CD4-positive, CD25-positive, alpha-beta regulatory T cell (primary cell): ENCODE measurements around the gene DUSP22. TPM values are rescaled to one million over a fixed set of nuclear protein-coding genes. Genes with fewer than 3 reads are reported as not detected.
A peak's percentile ranks its signal among the peaks of the same experiment; 100 is the strongest.
"Not testable (repeated sequence)": the region's sequence is repeated elsewhere in the genome, so short reads cannot be mapped to it uniquely, and the experiment has no call there.

Source experiments
- ATAC-seq, 2 donors: fragments of 150-1000 bp; cut with Tn5 transposase; one replicate each; pipeline ENCODE4 v1.10.0; 2021; ENCODE audit warnings: low read depth in 2 of 2, moderate number of reproducible peaks in 2 of 2, moderate library complexity in 1 of 2
- DNase-seq, 3 donors: peaks; one replicate each; pipeline versions ENCODE4 v3.0.0 to v3.0.0-alpha.2; 2012 to 2022; ENCODE audit warnings: mixed read lengths in 1 of 3
- H3K27ac ChIP-seq: one replicate; pipeline ENCODE4 v1.7.0; 2013; ENCODE audit warnings: mild to moderate bottlenecking, low read length; ENCODE audit not compliant: insufficient read depth, poor library complexity, severe bottlenecking
- H3K27me3 ChIP-seq: one replicate; pipeline ENCODE4 v1.7.0; 2013; ENCODE audit warnings: low read length; ENCODE audit not compliant: control insufficient read depth, insufficient read depth
- H3K36me3 ChIP-seq: one replicate; pipeline ENCODE4 v1.7.0; 2013; ENCODE audit warnings: mild to moderate bottlenecking, low read length, moderate library complexity; ENCODE audit not compliant: control insufficient read depth, insufficient read depth
- H3K4me1 ChIP-seq: 2 replicates; pipeline ENCODE4 v1.7.0; 2013; ENCODE audit warnings: mild to moderate bottlenecking, low read length; ENCODE audit not compliant: insufficient read depth, control insufficient read depth, poor library complexity, severe bottlenecking
- H3K4me3 ChIP-seq: one replicate; pipeline ENCODE4 v1.7.0; 2013; ENCODE audit warnings: low read depth, mild to moderate bottlenecking, low read length, moderate library complexity
- H3K9me3 ChIP-seq, 2 experiments: 1 replicate in 1 of 2; 2 replicates in 1 of 2; pipeline ENCODE4 v1.7.0; 2013; ENCODE audit warnings: low read length in 2 of 2, mild to moderate bottlenecking in 1 of 2, moderate library complexity in 1 of 2; ENCODE audit not compliant: control insufficient read depth in 2 of 2
- H3K27ac Mint-ChIP-seq, 3 donors: one replicate each; pipeline ENCODE4 v1.8.0; 2020 to 2022; ENCODE audit warnings: mild to moderate bottlenecking in 3 of 3, mixed read lengths in 3 of 3, moderate library complexity in 2 of 3
- H3K27me3 Mint-ChIP-seq: one replicate; pipeline ENCODE4 v1.8.0; 2022; ENCODE audit warnings: mild to moderate bottlenecking, mixed read lengths
- H3K36me3 Mint-ChIP-seq: one replicate; pipeline ENCODE4 v1.8.0; 2020; ENCODE audit warnings: mixed read lengths
- H3K4me1 Mint-ChIP-seq, 4 donors: one replicate each; pipeline ENCODE4 v1.8.0; 2020 to 2022; ENCODE audit warnings: mixed read lengths in 4 of 4, mild to moderate bottlenecking in 1 of 4
- H3K4me3 Mint-ChIP-seq, 4 donors: one replicate each; pipeline ENCODE4 v1.8.0; 2020 to 2022; ENCODE audit warnings: mild to moderate bottlenecking in 4 of 4, mixed read lengths in 4 of 4, moderate library complexity in 3 of 4
- H3K9me3 Mint-ChIP-seq, 7 donors: one replicate each; pipeline ENCODE4 v1.8.0; 2020 to 2022; ENCODE audit warnings: mixed read lengths in 7 of 7, mild to moderate bottlenecking in 3 of 7, moderate library complexity in 2 of 7
- polyA plus RNA-seq, 4 donors: library from polyadenylated mRNA; unstranded; fragments of 300-500 nt; fragmentation: Illumina TruSeq; gene quantifications; one replicate each; pipeline ENCODE4 v1.2.3, GENCODE V29; 2021
- total RNA-seq: library from RNA; stranded (reverse); gene quantifications from one replicate; pipeline ENCODE4 v1.2.3, GENCODE V29; 2022

DUSP22 gene
- total and polyA plus RNA-seq, 5 donors from 2014 or later: 45.5 to 48.5 (median 46.6) TPM

- Histone ChIP-seq H3K27me3 (no peaks in the 10 kb centered on the region), H3K4me3 (no peak overlapping the region), H3K4me1 (peaks cover 16% of the 10 kb centered on the region), H3K27ac (no peak overlapping the region), H3K9me3 (no peaks in the 10 kb centered on the region), H3K36me3 (no peaks in the 10 kb centered on the region)
- no peak overlapping the region for H3K27ac Mint-ChIP-seq
- peaks cover 9% of the 10 kb centered on the region for H3K27me3 Mint-ChIP-seq
- no peak overlapping the region for H3K4me3 Mint-ChIP-seq
- DNase-seq (no peak), ATAC-seq (no peak)
- H3K9me3 Mint-ChIP-seq: no peaks in the 10 kb centered on the region
- H3K4me1 Mint-ChIP-seq: peaks cover 17 to 29% (median 21%) of the 10 kb centered on the region in 4 donors
- H3K36me3 Mint-ChIP-seq: peaks cover 18% of the 10 kb centered on the region
These were observed 11.4 kb upstream of the DUSP22 start for GRCh38 chr6:280775-281468.

- no peak overlapping the region for H3K27ac Mint-ChIP-seq
- Histone ChIP-seq H3K4me3 (no peak overlapping the region), H3K27ac (no peak overlapping the region), H3K36me3 (no peaks in the 10 kb centered on the region), H3K9me3 (no peaks in the 10 kb centered on the region), H3K27me3 (no peaks in the 10 kb centered on the region), H3K4me1 (peaks cover 22% of the 10 kb centered on the region)
- H3K4me1 Mint-ChIP-seq: peaks cover 21 to 32% (median 22%) of the 10 kb centered on the region in 4 donors
- H3K9me3 Mint-ChIP-seq: no peaks in the 10 kb centered on the region
- DNase-seq (no peak), ATAC-seq (no peak)
- H3K4me3 Mint-ChIP-seq: no peak overlapping the region
- peaks cover 18% of the 10 kb centered on the region for H3K36me3 Mint-ChIP-seq
- H3K27me3 Mint-ChIP-seq: peaks cover 9% of the 10 kb centered on the region
These were observed 10.7 kb upstream of the DUSP22 start for GRCh38 chr6:281469-282103.

GRCh38 chr6:282177-282866 lies 10.0 kb upstream of the DUSP22 start:
- no peak overlapping the region for H3K27ac Mint-ChIP-seq
- H3K4me1 Mint-ChIP-seq: peaks cover 19 to 40% (median 29%) of the 10 kb centered on the region in 4 donors
- DNase-seq (no peak), ATAC-seq (no peak)
- peaks cover 18% of the 10 kb centered on the region for H3K36me3 Mint-ChIP-seq
- no peaks in the 10 kb centered on the region for H3K9me3 Mint-ChIP-seq
- Histone ChIP-seq H3K27ac (no peak overlapping the region), H3K4me1 (peaks cover 30% of the 10 kb centered on the region), H3K27me3 (no peaks in the 10 kb centered on the region), H3K4me3 (no peak overlapping the region), H3K9me3 (no peaks in the 10 kb centered on the region), H3K36me3 (no peaks in the 10 kb centered on the region)
- H3K27me3 Mint-ChIP-seq: peaks cover 6% of the 10 kb centered on the region
- no peak overlapping the region for H3K4me3 Mint-ChIP-seq

GRCh38 chr6:282867-283416 lies 9.3 kb upstream of the DUSP22 start:
- Histone ChIP-seq H3K4me3 (no peak overlapping the region), H3K36me3 (no peaks in the 10 kb centered on the region), H3K27me3 (no peaks in the 10 kb centered on the region), H3K9me3 (no peaks in the 10 kb centered on the region), H3K4me1 (peaks cover 31% of the 10 kb centered on the region), H3K27ac (no peak overlapping the region)
- Mint-ChIP-seq H3K27ac (peak overlapping the region in 2 of 3 donors; percentile 66 to 70), H3K9me3 (no peaks in the 10 kb centered on the region), H3K27me3 (peaks cover 5% of the 10 kb centered on the region), H3K4me3 (no peak overlapping the region), H3K4me1 (peaks cover 17 to 46% (median 34%) of the 10 kb centered on the region in 4 donors), H3K36me3 (peaks cover 18% of the 10 kb centered on the region)
- no peak for DNase-seq
- ATAC-seq: no peak

GRCh38 chr6:284486-284885 lies 7.8 kb upstream of the DUSP22 start:
- no peaks in the 10 kb centered on the region for H3K27me3 ChIP-seq
- H3K4me1 Mint-ChIP-seq: peaks cover 23 to 58% (median 44%) of the 10 kb centered on the region in 4 donors
- peaks cover 0 to 5% (median 0%) of the 10 kb centered on the region in 7 donors for H3K9me3 Mint-ChIP-seq
- H3K36me3 ChIP-seq: no peaks in the 10 kb centered on the region
- no peak overlapping the region for H3K4me3 ChIP-seq
- H3K4me3 Mint-ChIP-seq: peak overlapping the region in 1 of 4 donors; percentile 24
- H3K9me3 ChIP-seq: no peaks in the 10 kb centered on the region
- H3K27ac Mint-ChIP-seq: peak overlapping the region in 1 of 3 donors; percentile 66
- DNase-seq: no peak
- ATAC-seq: no peak
- H3K4me1 ChIP-seq: peaks cover 31% of the 10 kb centered on the region
- peak overlapping the region; percentile 54 for H3K27ac ChIP-seq
- H3K36me3 Mint-ChIP-seq: peaks cover 18% of the 10 kb centered on the region
- no peaks in the 10 kb centered on the region for H3K27me3 Mint-ChIP-seq

GRCh38 chr6:285030-285771 lies 7.1 kb upstream of the DUSP22 start:
- no peaks in the 10 kb centered on the region for H3K27me3 Mint-ChIP-seq
- H3K36me3 Mint-ChIP-seq: peaks cover 18% of the 10 kb centered on the region
- peaks cover 31% of the 10 kb centered on the region for H3K4me1 ChIP-seq
- ATAC-seq (peak in 1 of 2 donors; percentile 47), DNase-seq (peak in 1 of 3 donors; percentile 56)
- peaks cover 26 to 61% (median 49%) of the 10 kb centered on the region in 4 donors for H3K4me1 Mint-ChIP-seq
- H3K36me3 ChIP-seq: no peaks in the 10 kb centered on the region
- peak overlapping the region; percentile 54 for H3K27ac ChIP-seq
- H3K9me3 ChIP-seq: no peaks in the 10 kb centered on the region
- peaks cover 0 to 5% (median 0%) of the 10 kb centered on the region in 7 donors for H3K9me3 Mint-ChIP-seq
- peak overlapping the region; percentile 21 to 68 (median 66) for H3K27ac Mint-ChIP-seq
- peak overlapping the region in 3 of 4 donors; percentile 16 to 44 (median 24) for H3K4me3 Mint-ChIP-seq
- no peaks in the 10 kb centered on the region for H3K27me3 ChIP-seq
- H3K4me3 ChIP-seq: peak overlapping the region; percentile 53

GRCh38 chr6:285902-286301 lies 6.4 kb upstream of the DUSP22 start:
- peak overlapping the region; percentile 21 to 66 (median 37) for H3K27ac Mint-ChIP-seq
- Histone ChIP-seq H3K27ac (peak overlapping the region; percentile 54), H3K4me1 (peaks cover 31% of the 10 kb centered on the region)
- not testable (repeated sequence) for H3K4me3 ChIP-seq, H3K9me3 Mint-ChIP-seq, H3K36me3 ChIP-seq, H3K27me3 ChIP-seq, ATAC-seq, H3K27me3 Mint-ChIP-seq, H3K9me3 ChIP-seq, DNase-seq
- peaks cover 14% of the 10 kb centered on the region for H3K36me3 Mint-ChIP-seq
- peaks cover 30 to 66% (median 52%) of the 10 kb centered on the region in 4 donors for H3K4me1 Mint-ChIP-seq
- peak overlapping the region in 1 of 4 donors; percentile 16 for H3K4me3 Mint-ChIP-seq
